ENCODE measurements around the gene MBP.

Gene MBP

GRCh38 chr18:77132369-77133050 is at the start of gene MBP:
Gene MBP (minus strand): TSS chr18:77132783. CDS start chr18:77105261, 27,522 bp downstream.
- DNase-seq = peak; percentile 81

DNA sequence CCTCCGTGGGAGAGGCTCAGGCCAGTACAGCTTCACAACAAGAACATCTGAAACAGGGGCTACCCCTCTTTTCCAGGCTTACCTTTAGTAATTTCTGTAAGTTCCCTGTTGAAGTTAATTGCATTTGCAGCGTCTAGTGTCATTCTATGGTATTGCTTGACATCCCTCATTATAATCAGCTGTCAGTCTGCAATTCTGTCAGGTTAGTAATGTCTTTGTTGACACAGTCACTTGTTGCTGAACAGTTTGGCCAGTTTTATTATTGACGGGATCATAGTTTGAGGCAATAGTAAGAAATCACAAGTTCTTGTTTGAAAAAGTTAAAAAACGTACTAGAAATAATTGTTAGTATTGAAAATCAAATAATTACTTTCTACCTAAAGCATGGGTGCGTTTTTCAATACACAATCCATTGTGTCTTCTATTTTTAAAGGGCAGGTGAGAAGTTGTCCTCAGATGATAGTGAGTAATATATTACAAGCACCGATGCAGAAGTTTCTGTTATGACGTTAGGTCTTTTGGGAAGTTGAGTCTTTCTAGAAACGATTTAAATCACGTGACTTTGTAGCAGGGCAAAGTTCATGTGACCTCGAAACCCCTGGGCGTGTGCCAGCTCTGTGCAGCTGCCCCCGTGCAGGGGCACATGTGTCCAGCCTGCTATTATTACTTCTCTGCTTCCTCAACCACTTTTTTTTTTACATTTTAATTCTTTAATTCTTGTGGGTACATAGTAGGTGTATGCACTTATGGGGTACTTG is 49.5 kb upstream of the MBP start:
- DNase-seq = no peak

GRCh38 chr18:77178559-77178958 is 46.0 kb upstream of the MBP start:
- DNase-seq = no peak

DNA sequence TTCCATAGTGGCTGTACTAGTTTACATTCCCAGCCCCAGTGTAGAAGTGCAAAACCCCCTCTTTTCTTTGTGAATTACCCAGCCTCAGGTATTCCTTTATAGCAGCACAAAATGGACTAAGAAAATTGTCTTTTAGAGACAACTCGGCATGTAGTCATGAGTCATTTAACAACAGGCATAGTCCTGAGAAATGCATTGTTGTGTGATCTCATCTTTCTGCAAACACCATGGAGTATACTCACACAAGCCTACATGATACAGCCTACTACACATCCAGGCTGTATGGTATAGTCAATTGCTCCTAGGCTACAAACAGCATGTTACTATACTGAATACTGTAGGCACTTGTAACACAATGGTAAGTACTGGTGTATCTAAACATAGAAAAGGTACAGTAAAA is 44.4 kb upstream of the MBP start:
- DNase-seq = no peak

GRCh38 chr18:77173275-77174030 is 40.9 kb upstream of the MBP start:
- DNase-seq = no peak

- DNase-seq = no peak
These were observed 38.4 kb upstream of the MBP start for GRCh38 chr18:77170890-77171410.

DNA sequence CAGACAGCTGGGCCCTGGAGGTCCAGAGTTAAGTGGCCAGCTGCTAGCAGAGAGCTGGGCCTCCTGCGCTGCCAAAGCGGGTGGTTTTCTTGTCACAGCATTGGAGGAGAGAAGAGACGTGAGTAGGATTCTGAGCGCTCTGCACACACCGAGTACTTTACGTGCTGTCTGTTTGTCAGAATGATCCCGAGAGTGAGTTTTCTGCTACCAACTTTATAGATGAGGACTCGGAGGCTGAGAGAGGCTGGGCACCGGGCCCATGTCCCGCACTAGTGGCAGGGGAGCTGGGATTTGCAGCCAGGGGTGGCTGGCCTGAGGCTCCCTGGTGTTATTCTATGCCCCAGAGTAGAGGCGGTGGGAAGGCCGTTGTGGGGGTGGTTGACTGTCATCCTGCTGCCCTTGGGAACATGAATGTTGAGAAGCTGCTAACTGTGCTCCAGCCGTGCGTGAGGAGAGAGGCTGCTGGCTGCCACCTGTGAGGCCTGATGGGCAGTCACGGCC is 36.3 kb upstream of the MBP start:
- DNase-seq = no peak

DNA sequence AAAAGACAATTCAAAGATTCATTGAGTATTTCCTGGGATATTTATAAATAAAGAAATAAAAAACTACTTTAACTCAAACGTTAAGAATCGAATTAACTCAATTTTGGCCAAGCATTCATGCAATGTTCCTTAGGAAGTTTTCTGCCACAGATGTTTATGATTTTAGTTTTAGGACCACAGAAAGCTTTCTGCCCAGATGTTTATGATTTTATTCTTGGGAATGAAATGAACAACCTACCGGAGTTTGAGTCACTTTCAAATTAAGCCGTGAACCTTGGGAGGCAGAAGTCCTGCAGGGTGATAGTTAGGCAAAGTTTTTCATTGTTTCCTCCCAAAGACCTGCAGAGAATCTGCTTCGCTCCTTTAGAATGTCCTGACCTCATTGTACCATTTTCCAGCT is 34.7 kb upstream of the MBP start:
- DNase-seq = no peak

DNA sequence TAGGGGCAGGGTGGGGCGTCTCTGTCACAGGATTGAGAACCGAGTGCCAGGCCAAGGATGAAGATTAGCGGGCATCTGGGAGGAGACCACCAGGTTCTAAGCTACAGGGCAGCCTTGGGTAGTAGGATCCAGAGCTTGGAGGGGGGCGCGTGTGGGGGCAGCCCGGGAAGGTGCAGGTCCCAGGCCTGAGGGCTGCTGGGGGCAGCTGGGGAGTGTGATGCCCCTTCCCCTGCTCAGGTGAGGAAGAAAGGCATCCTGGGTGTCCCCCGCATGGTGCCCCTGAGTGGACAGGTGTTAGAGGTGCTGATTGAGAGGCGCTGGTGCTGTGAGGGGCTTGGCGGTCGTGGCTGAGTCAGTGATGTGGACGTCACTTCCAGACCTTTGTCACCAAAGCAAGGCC is 33.9 kb upstream of the MBP start:
- no peak for DNase-seq

- DNase-seq = no peak
These were observed 33.1 kb upstream of the MBP start for GRCh38 chr18:77165503-77166188.

- DNase-seq = no peak
These were observed 32.3 kb upstream of the MBP start for GRCh38 chr18:77164763-77165485.

DNA sequence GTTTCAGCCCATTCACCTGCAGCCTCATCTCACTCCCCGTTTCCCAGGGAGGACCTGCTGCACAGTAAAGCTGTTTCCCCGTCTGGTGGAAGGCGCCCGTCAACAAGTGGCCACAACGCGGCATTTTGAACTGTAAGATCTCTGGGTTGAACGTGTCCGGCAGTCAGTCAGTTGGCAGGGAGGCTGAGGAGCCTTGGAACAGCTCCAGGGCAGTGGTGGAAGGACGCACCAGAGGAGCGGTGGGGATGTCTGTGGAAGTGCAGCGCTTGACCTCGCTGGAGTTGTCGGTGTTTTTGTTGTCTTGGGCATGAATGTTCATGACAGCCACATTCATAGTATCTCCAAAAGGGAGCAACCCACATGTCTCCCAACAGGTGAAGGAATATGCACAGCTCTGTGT is 31.4 kb upstream of the MBP start:
- no peak for DNase-seq

GRCh38 chr18:77162580-77162979 is 30.0 kb upstream of the MBP start:
- no peak for DNase-seq

DNA sequence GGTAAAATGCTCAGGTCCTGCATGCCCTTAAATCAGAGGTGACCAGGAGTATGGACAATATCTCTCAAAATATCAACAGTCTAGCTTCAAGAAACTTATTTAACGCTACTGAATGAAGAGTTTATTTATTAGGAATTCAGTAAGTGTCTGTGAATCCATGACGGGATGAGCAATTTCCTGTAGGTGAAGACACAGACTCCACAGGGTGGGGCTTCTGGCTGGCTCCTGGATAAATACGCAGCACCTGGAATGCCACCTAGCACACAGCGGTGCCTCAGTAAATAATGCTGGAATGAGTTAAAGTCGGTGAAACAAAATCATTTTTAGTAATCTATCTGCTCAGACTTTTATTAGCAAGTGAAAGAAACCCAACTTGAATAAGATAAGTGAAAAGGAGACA is 29.4 kb upstream of the MBP start:
- no peak for DNase-seq

DNA sequence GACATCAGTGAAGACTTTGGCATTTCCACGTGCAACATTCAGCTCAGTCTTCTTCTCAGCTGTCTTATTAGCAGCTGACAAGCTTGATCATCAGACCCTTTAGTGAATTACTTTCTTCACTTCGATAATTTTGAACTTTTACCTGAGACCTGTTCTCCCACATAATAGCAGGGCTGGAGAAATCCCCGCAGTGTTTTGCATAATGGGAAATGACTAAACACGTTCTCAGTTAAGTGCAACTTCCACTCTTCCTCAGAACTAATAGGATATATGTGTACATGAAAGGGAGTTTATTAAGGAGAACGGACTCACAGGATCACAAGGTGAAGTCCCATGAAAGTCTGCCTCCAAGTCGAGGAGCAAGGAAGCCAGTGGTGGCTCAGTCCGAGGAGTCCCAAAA is 28.8 kb upstream of the MBP start:
- DNase-seq = no peak

DNA sequence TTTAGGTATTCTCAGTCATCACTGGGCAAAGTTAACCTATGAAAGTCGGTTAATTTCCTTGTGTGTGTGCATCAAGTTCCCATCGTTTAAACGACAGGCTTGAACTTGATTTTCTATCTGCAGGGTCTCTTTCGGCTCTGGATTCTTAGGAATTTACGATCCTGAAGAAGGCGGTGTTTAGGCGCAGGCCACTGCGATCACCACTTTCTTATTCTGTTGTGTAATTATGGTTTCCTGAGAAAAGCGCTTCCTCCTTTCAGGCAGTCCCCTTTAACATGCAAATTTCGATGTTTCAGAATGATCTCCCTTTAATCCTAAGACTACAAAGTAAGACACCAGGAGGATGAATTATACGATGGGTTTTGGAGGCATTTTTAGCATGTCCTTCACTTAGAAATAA is 27.9 kb upstream of the MBP start:
- DNase-seq = no peak

- DNase-seq = no peak
These were observed 24.7 kb upstream of the MBP start for GRCh38 chr18:77157312-77157711.

DNA sequence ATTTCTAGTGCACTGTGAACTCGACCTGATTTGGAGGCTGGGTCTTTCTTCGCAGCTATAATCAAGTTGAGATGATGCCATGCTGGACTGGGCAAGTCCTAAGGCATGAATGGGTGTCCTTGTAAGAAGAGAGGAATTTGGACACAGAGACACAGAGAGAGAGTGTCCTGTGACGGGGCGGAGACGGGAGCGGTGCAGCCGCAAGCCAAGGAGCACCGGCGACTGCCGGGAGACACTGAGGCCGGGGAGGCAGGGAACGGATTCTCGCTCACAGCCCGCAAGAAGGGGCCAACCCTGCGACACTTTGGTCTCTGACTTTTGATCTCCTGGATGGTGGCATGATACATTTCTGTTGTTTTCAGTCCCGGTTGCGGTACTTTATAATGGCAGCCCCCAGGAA is 22.4 kb upstream of the MBP start:
- DNase-seq = no peak

- DNase-seq = no peak
These were observed 20.8 kb upstream of the MBP start for GRCh38 chr18:77153404-77153803.

- no peak for DNase-seq
These were observed 19.4 kb upstream of the MBP start for GRCh38 chr18:77151772-77152520.

GRCh38 chr18:77151033-77151771 is 18.6 kb upstream of the MBP start:
- no peak for DNase-seq
